Measurements from ENCODE around the gene RGL3.
A peak's percentile ranks its signal among the peaks of the same experiment; 100 is the strongest.

The RGL3 gene

GRCh38 chr19:11422163-11423065, 3.3 kb upstream of the RGL3 start:
- no peak overlapping the region for H3K27ac ChIP-seq
- TF ChIP-seq CTCF (conservative IDR thresholded peaks at IDR 0.05): no peak

- no peak overlapping the region for H3K27ac ChIP-seq
- TF ChIP-seq ZFX (IDR thresholded peaks at IDR 0.05): no peak
- no peak for TF ChIP-seq CTCF (conservative IDR thresholded peaks at IDR 0.05)
These were observed 2.4 kb upstream of the RGL3 start for GRCh38 chr19:11421371-11422098.

- no peak overlapping the region for H3K27ac ChIP-seq
These were observed 1.6 kb upstream of the RGL3 start for GRCh38 chr19:11420429-11421370.

GRCh38 chr19:11418094-11418548, 993 bp downstream of the RGL3 start:
- H3K27ac ChIP-seq: peak overlapping the region; percentile 79

More at GRCh38 chr19:11420429-11421370, 1.6 kb upstream of the RGL3 start:
- no peak for TF ChIP-seq ZFX (IDR thresholded peaks at IDR 0.05)
- no peak for TF ChIP-seq CTCF (conservative IDR thresholded peaks at IDR 0.05)

GRCh38 chr19:11416346-11417052, 2.6 kb downstream of the RGL3 start:
- no peak for TF ChIP-seq ZFX (IDR thresholded peaks at IDR 0.05)
- no peak for TF ChIP-seq CTCF (conservative IDR thresholded peaks at IDR 0.05)
- H3K27ac ChIP-seq: no peak overlapping the region

More at GRCh38 chr19:11418094-11418548, 993 bp downstream of the RGL3 start:
- no peak for TF ChIP-seq ZFX (IDR thresholded peaks at IDR 0.05)

- no peak for TF ChIP-seq ZFX (IDR thresholded peaks at IDR 0.05)
- TF ChIP-seq CTCF (conservative IDR thresholded peaks at IDR 0.05): no peak
- no peak overlapping the region for H3K27ac ChIP-seq
These were observed 4.6 kb downstream of the RGL3 start for GRCh38 chr19:11414544-11414943.

- H3K27ac ChIP-seq: no peak overlapping the region
- TF ChIP-seq ZFX (IDR thresholded peaks at IDR 0.05) (no peak), CTCF (conservative IDR thresholded peaks at IDR 0.05) (no peak)
These were observed 8.4 kb downstream of the RGL3 start for GRCh38 chr19:11410682-11411081.

All from C4-2B (cell line).